ENCODE data around the gene OSER1.
"Not testable (repeated sequence)": the region's sequence is repeated elsewhere in the genome, so short reads cannot be mapped to it uniquely, and the experiment has no call there.

Gene OSER1

DNA sequence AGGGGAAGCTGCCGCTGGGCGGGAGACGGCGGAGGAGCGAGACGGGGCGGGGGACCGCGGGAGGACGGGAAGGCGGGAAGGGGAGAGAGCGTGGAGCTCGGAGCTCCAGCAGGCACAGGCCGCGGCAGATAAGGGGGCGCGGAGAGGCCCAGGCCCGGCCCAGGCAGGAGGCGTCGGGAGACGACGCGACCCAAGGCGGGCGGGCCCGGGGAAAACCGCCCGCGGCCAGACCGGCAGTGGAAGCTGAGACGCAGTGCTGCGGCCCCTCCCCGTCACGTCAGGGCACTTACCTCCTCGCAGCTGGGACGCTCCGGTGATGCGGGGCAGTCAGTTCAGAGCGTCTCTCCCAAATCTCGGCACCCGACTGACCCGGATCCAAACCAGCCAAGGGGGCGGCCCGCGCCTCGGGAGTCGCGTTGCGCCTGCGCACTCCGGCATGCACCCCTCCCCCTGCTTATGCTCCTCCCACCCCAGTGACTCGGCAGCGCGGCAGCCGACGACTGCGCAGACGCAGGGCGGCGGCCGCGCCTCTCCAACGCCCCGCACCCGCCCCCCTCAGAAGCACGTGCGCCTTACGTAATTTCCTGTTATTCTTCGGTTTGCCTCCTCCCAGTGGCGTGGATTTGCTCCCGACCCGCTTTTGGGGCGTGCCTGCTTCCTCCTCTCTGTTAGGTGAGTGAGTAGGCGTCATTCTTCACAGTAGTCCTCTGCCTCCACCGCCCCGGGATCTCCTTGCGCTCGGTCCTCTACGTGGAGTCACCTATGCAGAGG lies at the start of gene OSER1:
Gene OSER1, minus strand, starts transcription at position 366 of the 771 bp plus-strand sequence. CDS start 3,814 bp downstream, outside the sequence.
- DNase-seq: peak; percentile 61 to 97 (median 94)

DNA sequence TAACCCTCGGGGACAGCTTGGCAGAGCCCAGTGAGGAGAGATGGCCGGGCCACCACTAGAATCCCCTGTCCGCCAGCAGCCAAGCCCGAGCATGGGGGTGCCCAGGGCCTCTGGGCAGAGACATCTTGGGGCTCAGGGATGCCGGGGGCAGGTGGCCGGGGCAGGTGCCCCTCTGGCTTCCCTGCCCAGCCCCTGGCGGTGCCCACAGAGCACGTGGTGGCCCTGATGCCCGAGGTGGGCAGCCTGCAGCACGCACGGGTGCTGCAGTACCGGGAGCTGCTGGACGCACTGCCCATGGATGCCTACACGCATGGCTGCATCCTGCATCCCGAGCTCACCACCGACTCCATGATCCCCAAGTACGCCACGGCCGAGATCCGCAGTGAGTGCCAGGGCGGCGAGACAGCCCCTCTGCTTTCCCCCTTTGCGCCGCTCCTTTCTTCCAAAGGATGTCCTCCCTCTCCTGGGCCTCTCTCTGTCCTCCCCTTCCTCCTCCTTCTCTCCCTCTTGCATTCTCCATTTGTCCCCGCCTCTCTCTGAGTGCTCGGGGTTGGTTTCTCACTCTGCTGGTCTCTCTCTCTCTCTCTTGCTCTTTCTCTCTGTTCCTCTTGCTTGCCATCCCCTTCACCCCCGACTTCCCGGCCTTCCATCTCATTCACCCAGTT lies 47.8 kb upstream of the OSER1 start:
- no peak for DNase-seq

DNA sequence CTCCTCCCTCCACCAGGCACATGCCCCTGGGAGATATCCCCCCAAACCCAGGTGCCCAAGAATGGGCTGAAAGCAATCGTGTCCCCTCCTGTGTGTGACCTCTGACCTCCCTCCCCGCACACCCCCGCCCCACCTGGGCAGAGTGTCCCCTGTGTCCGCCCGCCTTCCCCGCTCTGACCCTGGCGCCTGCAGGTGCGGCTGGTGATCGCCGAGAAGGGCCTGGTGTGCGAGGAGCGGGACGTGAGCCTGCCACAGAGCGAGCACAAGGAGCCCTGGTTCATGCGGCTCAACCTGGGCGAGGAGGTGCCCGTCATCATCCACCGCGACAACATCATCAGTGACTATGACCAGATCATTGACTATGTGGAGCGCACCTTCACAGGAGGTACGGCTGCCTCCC lies 46.4 kb upstream of the OSER1 start:
- no peak for DNase-seq

DNA sequence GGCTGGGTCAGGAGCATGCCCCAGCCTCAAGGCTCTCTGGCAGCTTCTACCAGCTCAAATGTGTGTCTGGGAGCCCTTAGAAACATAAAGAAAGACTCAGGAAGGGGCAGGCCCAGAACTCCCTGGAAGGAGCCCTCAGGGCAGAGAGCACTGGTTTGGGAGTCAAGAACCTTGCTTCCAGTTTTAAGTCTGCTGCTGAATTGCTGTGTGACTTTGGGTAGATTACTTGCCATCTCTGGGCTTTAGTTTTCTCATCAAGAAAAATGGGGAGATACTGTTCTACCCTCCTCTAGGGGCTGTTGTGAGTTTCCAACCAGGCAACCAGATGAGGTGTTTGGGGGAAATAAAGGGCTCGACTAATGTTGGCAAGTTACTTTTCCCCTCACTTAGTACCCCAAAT lies 45.4 kb upstream of the OSER1 start:
- no peak for DNase-seq

DNA sequence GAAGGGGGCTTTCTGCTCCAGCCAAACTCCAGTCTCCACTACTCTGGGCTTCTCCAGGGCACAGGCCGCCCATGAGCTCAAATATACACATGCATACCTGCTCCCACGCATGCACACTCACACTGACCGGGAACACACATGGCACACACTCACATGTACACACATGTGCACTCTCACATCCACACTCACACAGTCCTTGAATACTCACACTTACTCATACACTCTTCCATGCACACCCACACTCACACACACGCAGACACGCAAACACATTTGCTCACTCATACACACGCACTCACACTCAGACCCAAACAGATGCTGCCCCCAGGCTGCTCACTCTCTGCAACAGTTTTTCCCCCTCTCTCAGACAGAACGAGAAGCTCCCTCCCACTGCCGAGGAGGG lies 43.5 kb upstream of the OSER1 start:
- DNase-seq: peak in 1 of 56 donors; percentile 3

DNA sequence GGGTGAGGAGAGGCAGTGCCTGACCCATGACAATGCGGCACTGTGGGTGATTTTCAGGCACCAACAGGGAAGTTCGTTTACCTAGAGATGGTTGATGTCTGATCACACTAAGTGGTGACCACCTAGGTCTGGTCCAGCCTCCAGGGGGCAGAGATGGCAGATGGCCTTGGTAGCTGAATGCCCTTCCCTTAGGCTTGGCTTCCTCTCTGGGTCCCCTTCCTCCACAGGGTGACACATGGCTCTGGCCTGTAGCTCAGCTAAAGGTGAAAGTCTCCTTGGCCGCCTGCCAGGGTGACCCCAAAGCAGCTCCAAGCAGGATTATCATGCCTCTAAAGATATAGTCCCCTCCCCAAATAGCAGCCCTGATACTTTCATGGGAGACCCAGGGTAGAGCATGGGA lies 43.0 kb upstream of the OSER1 start:
- DNase-seq: no peak

DNA sequence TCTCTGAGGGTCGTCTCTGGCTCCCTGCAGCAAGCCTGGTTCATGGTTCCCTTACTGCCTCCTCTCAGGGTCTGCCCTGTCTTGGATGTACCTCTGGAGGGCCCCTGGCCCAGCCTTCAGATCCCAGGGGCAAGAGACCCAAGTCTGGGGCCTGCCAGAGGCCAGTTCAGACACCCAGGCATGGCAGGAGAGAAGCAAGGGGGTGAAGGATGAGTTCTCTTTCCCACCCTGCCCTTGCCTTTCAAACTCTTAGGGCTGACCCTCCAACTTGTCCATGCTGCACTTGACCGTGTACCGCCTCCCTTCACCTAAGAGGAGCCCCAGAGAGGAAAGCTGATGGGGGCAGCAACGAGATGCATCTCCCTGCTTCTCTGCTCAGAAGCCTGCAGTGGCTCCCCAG lies 40.7 kb upstream of the OSER1 start:
- DNase-seq: no peak

DNA sequence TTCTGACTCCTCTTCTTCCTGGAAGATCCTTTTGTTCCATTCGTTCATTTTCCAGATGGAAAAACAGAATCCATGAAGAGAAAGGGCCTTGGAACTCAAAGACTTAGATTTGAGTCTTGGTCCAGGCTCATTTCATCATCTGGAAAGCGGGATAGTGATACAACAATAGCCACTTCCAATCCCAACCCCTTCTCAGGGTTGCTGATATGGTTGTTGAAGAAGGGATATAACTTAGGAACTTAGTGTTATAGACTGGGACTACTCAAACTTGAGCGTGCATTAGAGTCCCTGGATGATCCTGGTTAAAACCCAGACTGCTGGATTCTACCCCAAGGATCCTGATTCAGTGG lies 37.8 kb upstream of the OSER1 start:
- no peak for DNase-seq

DNA sequence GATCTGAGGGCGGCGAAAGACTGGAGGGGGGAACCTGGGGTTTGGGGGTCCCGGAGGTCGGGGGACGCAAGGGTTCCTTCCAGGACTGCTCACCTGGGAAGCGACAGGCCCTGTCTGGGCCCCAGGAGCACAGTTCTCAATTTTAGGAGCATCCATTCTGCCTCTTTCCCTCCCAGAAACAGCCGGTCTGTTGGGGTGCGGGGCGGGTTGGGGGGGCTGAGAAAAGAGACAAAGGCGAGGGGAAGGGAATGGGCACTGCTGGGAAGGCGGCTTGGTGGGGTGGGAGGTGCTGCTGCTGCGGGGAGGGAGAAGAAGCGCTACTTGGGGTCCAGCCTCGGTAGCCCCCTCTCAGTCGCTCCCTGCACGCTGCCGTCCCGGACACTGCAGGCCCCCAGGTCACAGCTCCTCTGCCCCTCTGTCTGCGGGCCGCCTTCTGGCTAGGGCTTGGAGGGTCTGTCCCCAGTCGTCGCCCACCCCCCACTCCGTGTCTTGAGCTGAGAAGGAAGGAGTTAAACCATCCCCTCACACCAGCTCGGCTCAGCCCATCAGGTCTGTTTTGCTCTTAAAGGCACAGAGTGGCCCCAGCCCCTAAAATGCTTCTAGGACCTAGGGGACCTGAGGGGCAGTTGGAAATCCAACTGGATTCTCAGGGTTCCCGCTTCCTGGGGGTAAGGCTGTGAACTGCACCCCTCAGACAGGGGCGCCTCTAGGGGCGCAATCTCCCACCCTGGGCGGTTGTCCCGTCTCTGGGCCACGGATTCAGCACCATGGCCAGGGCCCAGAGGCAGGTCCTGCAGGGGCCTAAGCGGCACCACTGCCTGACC lies 37.2 kb upstream of the OSER1 start:
- DNase-seq: peak in 17 of 56 donors; percentile 2 to 50 (median 17)

DNA sequence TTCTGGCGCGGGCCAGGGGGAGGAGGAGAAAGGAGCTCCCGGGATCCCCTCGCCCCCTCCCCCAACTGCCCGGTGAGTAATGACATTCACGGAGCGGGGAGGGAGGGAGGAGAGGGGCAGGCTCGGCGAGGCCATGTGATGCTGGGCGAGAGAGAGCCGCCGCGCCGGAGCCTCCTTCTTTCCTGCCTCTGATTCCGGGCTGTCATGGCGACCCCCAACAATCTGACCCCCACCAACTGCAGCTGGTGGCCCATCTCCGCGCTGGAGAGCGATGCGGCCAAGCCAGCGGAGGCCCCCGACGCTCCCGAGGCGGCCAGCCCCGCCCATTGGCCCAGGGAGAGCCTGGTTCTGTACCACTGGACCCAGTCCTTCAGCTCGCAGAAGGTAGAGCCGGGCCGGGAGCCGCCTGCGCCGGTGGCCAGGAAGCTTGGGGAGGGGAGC lies 36.6 kb upstream of the OSER1 start, which contains the start of gene GDAP1L1:
Gene GDAP1L1, plus strand, starts transcription at position 178 of the 441 bp plus-strand sequence. Its CDS starts 27 bp downstream, at position 205.
- DNase-seq: peak in 41 of 56 donors; percentile 4 to 63 (median 39)

DNA sequence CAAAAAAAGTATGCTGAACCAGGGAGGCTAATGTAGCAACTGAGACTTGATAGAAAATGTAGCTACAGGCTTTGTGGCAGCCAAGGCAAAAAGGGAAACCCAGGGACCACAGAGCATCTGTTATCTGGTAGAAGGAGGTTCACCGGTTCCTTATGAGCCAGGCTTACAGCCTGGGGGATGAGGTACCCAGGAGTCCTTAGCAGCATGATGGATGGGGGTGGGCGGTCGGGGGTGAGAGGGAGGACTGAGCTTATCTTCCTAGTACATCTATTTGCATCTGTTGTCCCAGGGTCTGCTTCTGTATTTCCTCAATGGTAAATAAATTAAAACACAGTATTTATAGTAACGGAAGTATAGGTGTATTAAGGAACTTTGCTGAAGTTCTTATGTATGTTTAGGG lies 35.4 kb upstream of the OSER1 start:
- no peak for DNase-seq

DNA sequence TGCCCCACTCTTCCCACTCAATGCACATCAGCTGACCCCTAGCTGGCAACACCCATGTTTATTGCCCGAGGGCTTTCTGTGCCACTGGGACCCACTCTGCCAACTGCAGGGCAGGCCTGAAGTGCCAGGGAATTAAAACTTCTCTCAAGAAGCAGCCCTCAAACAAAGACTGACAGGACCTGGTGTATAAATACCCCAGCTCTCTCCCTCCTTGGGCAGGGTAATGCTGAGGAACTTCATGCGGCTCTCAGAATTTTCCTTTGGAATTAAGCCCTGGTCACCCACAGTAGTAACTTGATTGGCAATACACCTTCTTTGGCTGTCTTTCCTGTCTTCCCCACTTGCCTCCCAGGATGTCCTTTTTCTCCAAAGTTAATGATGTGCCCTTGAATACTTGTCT lies 31.2 kb upstream of the OSER1 start:
- DNase-seq: no peak

DNA sequence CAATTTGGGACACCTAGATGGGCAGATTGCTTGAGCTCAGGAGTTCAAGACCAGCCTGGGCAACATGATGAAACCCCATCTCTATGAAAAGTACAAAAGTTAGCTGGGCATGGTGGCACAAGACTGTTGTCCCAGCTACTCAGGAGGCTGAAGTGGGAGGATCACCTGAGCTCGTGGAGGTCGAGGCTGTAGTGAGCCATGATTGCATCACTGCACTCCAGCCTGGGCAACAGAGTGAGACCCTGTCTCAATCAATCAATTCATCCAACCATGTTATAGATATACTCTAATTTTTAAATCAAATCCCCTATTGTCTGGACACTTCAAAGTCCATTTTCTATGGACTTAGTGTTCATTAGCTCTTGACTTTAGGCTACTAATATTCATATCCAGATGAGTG lies 26.3 kb upstream of the OSER1 start:
- not testable (repeated sequence) for DNase-seq

DNA sequence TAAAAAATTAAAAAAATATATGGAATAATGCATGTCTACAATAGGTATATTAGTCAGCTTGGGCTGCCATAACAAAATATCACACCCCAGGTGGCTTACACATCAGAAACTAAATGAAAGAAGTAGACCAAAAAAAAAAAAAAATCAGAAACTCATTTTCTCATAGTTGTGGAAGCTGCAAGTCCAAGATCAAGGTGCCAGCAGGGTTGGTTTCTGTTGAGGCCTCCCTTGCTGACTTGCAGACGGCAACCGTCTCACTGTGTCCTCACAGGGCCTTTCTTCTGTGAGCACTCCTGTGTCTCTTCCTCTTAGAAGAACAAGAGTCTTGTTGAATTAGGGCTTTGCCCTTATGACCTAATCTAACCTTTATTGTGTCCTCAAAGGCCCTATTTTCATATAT lies 25.1 kb upstream of the OSER1 start:
- DNase-seq: no peak

DNA sequence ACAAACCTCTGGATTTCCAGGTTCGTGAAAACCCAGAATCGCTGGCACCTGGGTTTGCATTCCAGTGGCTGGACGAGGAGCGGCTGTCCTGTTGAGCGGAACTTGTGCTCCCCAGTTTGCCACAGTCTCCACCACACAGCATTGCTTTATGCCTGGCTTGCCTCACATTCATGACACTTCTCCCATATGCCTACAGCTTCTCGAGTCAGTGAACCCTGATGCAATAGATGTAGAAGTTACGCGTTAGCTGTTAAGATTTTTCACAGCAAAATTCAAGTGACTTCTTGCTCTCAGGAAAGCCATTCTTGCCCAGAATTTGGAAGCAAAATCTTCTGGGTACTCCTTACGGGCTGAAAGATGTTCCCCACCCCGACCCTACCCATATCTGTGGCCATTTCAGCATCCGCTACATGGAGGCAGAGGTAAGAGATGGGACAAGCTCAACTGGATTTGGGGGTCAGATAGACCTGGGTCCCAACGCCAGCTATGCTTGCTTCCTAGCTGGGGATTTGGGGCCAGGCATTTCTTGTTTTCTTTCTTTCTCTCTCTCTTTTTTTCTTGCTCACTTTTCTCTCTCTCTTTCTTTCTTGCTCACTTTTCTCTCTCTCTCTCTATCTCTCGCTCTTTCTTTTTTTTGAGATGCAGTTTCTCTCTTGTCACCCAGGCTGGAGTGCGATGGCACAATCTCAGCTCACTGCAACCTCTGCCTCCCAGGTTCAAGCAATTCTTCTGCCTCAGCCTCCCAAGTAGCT lies 24.2 kb upstream of the OSER1 start:
- DNase-seq: no peak

DNA sequence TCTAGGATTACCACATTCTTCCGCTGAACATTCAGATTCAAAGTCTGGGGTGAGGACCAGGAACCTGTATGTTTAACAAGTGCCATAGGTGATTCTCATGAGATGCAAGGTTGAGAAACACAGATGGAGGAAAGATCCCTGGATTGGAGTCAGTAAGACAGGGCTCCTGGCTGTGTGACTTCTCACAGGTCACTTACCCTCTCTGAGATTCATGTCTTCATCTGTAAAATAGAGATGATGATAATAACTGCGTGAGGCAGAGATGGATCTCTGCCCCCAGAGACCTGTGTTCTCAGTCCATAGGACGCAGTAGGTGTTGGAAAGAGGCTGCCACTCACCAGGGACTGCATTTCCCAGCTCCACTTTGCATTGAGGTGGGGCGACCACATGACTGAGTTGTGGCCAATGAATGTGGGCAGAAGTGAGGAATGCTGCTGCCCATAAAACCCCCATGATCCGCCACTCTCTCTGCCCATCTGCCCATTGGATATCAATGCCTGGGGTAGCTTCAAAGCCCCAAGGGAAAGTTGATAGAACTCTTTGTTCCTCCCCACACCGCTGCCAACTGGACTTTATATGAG lies 23.0 kb upstream of the OSER1 start:
- no peak for DNase-seq

DNA sequence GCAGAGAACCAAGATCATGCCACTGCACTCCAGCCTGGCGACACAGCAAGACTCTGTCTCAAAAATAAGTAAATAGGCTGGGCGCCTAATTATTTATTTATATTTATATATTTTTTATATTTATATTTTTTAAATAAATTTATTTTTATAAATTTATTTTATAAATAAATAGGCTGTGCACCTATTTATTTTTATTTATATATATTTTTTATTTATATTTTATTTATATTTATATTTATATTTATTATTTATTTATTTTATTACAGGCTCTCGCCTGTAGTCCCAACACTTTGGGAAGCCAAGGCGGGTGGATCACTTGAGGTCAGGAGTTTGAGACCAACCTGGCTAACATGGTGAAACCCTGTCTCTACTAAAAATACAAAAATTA lies 21.9 kb upstream of the OSER1 start:
- DNase-seq: not testable (repeated sequence)

DNA sequence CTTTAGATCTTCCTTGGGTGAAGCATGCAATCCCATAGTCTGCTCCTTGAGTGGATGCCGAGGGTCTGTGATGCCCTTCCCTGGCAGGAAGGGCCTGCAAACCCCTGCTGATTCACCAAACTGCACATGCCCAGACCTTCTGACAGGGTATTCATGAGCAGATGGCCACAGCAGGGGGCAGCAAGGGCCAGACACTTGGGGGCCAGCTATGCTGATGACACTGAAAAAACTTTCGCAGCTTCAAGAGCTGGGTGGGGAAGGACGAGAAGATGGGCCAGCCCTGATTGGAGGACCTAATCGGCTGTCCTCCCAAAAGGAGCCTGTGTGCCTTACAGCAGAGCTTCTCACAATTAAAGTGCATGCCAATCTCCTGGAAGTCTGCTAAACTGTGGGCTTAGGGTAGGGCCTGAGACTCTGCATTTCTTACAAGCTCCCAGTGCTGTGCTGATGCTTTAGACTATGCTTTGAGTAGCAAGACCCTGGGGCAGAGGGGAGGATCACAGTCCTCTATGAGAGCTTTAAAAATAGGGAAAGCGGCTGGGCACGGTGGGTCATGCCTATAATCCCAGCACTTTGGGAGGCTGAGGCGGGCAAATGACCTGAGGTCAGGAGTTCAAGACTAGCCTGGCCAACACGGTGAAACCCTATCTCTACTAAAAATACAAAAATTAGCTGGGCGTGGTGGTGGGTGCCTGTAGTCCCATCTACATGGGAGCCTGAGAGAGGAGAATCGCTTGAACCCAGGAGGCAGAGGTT lies 21.3 kb upstream of the OSER1 start:
- no peak for DNase-seq

DNA sequence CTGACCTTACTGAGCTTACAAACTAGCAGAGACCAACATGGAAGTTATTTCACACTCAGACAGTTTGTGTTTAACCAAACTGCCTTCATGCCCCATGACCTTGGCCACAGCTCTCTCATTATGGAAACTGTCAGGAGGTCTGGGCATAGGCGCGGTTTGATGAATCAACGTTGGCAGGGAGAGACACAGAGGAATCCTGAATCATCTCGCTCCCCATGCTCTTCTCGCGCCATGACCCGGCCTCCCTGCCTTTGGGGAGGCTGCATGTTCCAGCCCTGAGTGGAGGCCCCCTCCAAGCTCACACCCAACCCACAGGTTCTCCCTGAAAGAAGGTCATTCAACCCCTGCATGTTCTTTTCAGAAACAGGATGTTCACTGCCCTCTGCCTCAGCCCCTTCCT lies 20.6 kb upstream of the OSER1 start:
- DNase-seq: no peak
